Epidermal melanocyte (primary cell): ENCODE results near the gene ABCG2.
A peak's percentile ranks its signal among the peaks of the same experiment; 100 is the strongest.
"Not testable (repeated sequence)": the region's sequence is repeated elsewhere in the genome, so short reads cannot be mapped to it uniquely, and the experiment has no call there.

ENCODE experiments used
- DNase-seq: peaks from one replicate; pipeline ENCODE4 v3.0.0; 2011; ENCODE audit warnings: low spot score; ENCODE audit not compliant: insufficient read length

ABCG2 gene

DNA sequence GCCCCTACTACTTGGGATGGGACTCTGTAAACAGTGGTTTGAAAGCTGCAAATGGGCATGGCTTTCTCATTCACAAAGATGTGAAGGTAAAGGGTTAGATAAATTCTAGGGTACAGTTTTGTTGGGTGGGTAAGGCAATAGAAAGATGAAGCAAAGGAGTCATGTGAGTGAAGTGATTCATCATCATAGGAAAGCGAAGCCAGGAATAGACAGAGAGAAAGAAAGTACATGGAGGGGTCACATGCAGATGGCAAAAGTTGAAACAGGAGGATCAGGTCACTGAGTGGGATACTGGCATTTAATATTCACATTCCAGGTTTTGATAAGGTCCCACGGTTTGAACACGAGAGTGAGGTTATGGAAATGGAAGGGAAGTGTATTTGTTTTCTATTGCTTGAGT lies 8.2 kb upstream of the ABCG2 start:
- no peak for DNase-seq

DNA sequence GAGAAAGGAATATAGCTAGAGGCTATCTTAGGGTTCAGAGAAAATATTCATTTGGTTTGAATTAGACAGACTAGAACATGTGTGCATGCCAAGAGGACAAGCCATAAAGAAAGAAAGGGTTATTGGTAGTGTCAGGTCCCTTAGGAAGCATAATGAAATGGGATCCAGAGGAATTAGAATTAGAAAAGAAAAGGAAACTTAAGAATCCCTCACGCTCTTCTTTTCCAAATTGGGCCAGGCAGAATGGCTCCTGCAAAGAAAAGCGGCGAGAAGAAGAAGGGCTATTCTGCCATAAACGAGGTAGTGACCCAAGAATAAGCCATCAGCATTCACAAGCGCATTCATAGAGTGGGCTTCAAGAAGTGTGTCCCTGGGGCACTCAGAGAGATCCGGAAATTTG lies 4.9 kb upstream of the ABCG2 start:
- no peak for DNase-seq

DNA sequence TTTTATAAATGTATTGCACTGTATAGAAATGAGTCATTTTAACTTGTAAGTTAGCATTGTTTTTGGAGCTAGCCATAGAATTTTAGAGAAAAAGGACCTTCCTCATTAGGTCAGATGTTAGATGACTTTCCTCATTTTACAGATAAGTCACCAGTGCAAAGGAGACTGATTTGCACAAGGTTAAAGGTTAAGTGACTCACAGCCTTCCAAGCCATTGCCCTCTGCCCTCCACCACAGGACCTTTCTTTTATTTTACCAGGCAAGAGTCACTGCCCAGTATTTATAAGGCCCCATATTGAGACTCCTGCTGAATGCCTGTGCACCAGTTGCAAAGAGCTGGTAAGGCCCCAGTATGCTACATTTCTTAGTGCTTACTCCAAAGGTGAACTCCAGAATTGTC lies 4.2 kb upstream of the ABCG2 start:
- no peak for DNase-seq

DNA sequence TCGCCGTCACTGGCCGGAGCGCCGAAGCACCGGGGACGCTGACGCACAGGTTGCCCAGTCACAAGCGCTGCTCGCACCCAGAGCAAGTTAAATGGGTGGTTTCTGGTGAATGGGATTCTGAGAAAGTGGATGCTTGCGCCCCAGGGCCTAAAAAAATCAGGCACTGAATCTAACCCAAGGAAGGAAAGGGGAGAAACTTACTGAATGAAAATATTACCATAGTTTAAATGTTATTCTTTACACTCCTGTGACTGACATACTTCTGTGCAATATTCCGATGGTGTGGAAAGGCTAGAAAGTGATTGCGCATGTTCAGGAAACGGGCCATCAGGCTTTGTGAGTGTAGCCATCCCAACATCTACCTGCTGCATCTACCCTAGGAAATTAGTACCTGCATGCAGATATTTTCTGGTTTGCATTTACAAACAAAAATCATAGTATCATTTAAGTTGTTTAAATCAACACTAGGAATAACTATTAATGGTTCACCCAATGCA lies 838 bp upstream of the ABCG2 start:
- no peak for DNase-seq

DNA sequence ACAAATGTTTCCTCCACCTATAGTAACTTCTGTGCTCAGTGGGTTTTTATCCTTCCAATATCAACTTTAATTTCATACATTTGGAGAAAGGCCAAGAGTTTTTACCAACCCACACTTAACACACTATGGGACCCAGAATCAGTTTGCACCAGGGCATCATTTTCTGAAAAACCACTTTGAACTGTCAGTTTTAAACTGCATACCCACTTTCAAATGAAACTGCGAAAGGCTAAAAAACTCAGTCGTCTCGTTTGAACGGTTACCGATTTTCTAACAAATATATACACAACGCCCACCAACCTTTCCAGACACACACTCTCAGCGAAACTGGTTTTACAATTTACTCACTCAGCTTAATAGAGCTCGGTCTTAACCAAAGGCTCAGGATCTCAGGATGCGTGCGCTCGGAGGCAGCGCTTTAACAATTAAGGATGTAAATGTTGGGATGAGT lies 376 bp downstream of the ABCG2 start:
- no peak for DNase-seq

DNA sequence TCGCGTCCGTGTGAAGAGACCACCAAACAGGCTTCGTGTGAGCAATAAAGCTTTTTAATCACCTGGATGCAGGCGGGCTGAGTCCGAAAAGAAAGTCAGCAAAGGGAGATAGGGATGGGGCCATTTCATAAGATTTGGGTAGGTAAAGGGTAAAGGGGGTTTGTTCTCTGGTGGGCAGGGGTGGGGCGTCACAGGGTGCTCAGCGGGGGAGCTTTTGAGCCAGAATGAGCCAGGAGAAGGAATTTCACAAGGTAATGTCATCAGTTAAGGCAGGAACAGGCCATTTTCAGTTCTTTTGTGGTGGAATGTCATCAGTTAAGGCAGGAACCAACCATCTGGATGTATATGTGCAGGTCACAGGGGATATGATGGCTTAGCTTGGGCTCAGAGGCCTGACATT lies 6.1 kb downstream of the ABCG2 start:
- not testable (repeated sequence) for DNase-seq

DNA sequence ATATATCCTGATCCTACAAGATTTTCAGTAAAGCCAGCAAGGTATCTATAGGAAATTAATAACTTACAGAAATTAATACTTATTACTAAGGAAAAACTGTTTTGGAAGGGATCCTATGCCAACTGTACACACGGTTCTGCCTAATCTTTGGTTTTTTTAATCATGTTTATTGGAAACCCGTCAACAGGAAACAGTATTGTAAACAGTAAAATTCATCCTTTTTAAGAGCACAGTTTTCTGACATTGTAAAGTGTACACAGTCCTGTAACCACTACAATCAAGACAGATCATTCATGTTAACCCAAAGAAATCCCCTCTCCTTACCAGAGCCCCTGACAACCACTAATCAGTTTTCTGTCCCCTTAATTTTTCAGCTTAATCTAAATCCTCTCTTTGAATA lies 9.9 kb downstream of the ABCG2 start:
- no peak for DNase-seq

DNA sequence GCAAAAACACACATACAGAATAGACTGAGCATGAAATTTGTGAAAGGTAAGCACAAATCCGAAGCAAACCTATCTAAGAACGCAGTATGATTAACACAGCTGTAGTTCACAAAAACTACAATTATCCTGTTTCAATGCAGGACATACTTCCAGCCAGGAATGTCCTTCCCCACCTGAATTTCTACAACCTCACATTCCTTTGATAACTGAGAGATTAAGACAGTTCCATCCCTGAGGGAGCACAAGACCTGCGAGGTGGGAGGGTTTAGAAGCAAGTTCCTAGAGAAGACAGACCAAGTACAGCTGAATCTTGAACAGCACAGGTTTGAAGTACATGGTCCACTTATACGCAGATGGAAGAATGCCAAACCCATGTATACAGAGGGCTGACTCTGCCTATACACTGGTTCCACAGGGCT lies 10.6 kb downstream of the ABCG2 start:
- no peak for DNase-seq

DNA sequence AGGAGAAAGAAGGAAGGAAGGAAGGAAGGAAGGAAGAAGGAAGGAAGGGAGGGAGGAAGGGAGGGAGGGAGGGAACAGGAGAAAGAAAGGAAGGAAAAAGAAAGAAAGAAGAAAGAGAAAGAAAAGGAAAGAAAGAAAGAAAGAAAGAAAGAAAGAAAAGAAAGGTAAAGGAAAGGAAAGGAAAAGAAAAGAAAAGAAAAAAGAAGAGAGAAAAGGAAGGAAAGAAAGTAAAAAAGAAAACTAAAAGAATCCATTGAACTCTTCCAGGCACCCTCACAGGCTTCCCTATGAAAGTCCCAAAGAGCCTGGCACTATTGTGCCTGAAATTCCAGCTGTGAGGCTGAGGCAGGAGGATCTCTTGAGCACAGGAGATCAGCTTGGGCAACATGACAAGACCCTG lies 11.5 kb downstream of the ABCG2 start:
- no peak for DNase-seq

DNA sequence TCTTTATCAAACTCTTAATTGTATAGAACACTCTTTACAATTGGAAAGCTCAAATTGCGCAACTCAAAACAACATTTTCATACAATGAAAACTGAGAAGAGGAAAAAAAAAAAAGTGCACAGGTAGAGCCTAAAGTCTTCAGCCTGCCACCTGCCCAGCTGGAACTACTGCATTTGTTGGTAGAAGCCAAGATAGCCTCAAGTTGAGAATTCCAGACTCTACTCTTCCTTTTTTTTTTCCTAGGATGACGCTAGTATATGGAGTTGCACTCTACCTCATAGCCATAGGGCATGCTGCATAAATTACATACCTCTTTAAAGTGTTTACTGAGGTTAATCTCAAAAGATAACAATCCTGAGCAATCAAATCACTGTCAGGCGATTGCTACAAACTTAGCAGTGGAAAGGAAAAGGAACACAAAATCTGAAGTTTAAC lies 13.6 kb downstream of the ABCG2 start:
- DNase-seq: no peak

DNA sequence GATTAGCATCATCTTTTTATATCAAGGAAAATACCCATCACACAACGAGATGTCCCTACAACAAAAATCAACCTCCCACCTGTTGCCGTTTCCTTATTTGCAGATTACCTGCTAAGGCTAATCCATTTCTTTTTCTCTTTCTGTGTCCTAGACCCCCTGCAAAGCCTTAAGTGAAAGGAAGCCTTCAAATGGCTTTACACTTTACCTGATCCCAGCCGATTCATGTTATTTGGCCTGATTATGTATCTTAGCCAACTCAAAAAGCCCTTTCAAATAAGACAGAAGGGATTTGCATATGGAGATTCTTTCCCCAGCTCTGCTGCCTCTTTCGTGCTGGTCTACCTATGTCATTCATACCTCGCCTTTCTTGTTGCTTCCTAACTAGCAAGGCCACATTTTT lies 14.4 kb downstream of the ABCG2 start:
- no peak for DNase-seq

DNA sequence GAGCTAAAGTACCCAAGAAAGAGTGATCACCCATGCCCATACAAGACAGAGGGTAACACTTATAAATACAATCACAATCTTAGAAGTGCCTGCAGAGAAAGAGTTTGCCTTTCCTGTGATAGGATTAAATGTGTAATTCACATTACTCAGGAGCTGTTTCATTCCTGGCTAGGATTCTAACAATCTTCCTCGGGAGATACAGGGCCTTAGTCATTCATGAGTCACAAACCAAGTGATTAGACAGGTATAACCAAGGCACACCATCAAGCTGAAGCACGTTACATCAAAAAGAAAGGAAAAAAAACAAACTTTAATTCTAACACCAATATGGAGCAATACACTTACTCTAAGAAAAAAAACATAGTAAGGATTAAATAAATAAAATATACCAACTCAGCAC lies 14.9 kb downstream of the ABCG2 start:
- DNase-seq: no peak

DNA sequence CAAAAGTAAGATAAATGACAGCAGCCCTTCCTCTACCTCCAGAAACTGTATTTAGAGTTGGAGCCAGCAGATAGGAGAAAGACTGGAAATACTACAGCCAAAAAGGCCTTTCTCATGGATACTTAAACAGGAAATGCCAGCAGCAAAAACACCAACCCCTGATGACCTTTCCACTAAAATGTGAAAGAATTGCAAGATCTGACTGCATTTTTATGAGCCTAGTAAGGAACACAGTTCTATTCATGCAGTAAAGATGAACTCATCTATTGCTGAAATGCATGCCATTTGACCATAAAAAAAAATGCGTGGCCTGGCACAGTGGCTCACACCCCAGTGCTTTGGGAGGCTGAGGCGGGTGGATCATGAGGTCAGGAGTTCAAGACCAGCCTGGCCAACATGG lies 19.9 kb downstream of the ABCG2 start:
- peak; percentile 70 for DNase-seq

DNA sequence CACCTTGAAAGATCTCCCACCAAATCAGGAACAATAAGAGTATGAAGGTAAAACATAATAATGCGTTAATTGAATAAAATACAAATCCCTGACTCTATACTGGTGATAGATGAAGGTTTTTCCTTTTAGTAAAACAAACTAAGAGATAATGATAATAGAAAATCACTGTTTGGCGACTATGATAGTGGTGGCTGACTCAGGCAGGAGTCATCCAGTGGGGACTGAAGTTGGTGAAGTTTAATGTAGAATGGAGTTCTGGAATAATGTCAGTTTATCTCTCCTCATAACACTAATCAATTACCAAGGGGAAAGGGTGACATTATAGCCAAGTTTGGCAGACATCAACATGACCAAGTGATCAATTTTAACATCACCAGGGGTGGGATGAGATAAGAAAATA lies 21.3 kb downstream of the ABCG2 start:
- no peak for DNase-seq

DNA sequence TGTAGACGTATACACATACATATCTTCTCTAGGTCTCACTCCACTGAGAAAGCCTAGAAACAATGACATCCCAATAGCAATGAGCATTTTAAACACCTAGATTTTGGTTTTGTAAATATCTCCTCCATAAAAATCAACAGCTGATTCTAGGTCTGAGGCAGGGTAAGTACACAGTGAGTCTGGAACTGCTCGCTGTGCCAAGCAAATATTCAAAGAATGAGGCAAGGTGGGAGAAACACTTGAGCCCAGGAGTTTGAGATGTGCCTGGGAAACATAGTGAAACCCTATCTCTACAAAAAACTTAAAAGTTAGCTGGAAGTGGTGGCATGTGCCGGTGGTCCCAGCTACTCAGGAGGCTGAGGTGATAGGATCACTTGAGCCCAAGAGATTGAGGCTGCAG lies 22.2 kb downstream of the ABCG2 start:
- DNase-seq: no peak

DNA sequence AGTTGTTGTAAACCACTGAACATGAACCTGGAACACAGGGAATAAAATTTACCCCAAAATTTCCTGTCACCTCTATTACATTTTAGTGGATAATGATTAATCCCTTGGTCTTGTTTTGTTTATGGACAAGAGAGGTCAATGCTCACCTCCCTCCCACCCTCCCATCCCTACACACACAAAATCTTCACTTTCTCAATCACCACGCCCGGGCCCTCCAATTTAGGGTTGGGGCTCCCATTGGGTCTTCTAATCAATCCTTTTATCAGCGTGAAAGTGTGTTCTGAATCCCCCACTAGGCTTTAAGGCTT lies 23.1 kb downstream of the ABCG2 start:
- no peak for DNase-seq

DNA sequence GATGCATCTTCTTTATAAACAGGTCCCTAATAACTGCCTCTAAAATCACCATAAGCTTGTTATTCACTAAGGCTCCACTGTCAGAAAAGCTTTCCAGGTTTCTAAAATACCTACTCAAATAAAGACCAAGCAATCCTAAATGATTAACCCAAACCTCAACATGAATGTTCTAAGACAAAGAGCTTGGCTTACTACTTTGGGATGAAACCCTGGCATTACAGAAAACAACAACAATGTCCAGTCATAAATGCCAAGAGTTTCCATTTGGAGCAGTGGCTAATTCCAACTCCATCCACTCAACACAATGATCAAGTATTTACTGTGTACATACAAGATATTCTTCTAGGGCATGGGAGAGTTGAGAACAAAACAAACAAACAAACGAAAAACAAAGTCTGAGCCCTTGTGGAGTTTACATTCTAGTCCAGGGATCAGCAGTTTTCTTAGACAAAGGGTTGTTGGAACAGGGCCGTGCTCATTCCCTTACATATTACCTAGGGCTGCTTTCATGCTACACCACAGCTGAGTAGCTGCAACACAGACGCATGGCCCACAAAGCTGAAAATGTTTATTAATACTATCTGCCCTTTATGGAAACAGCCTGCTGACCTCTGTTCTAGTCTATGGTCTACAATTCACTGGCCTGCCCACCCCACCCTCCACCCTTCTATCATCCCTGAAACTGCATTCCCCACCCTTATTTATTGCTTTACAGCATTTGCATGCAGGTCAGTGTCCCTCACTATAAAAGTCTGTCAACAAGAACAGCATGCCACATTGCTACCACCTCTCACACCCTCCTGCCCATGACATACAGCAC lies 23.7 kb downstream of the ABCG2 start:
- DNase-seq: no peak

DNA sequence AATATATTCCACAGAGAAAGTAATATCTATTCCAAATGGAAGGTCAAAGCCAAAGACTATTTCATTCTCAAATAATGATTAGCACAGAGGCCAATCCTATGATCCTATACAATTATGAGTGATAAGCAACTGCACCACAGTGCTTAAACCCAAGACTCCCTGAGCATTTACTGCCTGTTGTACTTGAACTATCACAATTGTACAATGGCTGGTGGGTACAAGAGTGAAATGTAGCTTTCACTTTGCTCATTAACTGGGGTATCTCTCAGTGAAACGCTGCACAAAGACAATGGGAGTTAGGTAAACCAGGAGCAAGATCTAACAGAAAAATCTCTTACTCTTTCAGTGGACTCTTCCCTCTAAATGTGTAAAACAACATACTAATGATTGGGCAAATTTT lies 24.3 kb downstream of the ABCG2 start:
- no peak for DNase-seq

DNA sequence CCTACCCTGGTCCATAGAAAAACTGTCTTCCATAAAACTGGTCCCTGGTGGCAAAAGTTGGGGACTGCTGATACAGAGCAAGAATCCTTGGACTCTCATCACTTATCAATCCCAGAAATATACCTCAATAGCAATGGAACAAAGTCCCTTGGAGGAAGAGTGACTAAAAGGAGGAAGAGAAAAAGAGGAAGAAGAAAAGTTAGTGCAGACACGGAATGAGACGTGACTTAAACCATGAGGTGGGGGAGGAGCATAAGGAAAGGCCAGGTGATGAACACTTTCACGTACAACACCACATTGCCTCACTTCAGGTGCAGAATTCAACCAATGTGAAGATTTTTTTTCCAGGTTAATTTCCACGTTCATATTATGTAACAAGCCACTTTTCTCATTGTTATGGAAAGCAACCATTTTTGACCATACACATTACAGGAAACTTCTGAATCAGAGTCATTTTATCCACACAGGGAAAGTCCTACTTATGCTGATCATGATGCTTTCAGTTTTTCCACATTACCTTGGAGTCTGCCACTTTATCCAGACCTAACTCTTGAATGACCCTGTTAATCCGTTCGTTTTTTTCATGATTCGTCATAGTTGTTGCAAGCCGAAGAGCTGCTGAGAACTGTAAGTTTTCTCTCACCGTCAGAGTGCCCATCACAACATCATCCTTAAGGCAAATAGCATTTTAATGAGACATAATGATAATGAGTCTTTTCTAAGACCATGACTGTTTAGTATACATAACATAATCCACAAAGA lies 27.7 kb downstream of the ABCG2 start:
- no peak for DNase-seq

DNA sequence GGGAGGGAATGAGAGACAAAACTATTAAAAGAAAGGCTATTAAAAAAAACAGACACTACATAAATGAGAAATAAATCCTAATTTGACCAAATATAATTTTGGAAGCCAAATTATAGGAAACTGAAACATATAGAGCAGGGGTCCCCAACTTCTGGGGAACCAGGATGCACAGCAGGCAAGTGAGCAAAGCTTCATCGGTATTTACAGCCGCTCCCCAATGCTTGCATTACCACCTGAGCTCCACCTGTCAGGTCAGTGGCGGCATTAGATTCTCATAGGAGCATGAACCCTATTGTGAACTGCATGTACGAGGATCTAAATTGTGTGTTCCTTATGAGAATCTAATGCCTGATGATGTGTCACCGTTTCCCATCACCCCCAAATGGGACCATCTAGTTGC lies 28.4 kb downstream of the ABCG2 start:
- no peak for DNase-seq

DNA sequence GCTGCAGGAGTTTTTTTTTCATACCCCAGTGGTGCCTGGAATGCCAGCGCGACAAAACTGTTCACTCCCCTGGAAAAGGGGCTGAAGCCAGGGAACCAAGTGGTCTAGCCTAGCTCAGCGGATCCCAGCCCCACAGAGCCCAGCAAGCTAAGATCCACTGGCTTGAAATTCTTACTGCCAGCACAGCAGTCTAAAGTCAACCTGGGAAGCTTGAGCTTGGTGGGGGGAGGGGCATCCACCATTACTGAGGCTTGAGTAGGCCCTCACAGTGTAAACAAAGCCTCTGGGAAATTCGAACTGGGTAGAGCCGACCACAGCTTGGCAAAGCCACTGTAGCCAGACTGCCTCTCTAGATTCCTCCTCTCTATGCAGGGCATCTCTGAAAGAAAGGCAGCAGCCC lies 36.2 kb downstream of the ABCG2 start:
- not testable (repeated sequence) for DNase-seq

DNA sequence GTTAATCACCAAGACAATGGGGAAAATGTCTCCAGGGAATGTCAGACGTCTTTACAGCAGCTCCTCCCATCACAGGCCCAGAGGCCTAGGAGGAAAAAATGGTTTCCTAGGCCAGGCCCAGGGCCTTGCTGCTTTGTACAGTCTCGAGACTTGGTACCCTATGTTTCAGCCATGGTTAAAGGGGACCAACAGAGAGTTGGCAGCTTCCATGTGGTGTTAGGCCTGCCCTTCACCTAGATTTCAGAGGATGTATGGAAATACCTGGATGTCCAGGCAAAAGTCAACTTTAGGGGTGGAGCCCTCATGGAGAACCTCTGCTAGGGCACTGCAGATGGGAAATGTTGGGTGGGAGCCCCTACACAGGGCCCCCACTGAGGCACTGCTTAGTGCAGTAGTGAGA lies 38.5 kb downstream of the ABCG2 start:
- DNase-seq: no peak

DNA sequence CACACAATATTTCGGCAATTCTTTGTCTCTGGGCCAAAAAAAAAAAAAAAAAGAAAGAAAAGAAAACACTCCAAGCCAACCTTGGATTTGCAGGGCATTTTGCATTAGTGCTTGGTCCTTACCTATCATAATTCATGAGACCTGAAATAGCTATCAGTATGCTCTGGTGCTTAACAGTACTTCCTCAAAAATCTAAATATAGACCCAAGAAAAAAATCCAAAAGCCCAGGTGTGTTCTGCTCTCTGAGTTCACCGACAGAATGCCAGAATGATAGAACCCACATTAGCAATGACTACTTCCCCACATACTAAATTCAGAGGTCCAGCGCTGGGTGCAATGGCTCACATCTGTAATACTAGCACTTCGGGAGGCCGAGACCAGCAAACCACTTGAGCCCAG lies 42.9 kb downstream of the ABCG2 start:
- no peak for DNase-seq
